HG03066 (cell line): ENCODE measurements around the gene SSUH2.
A peak's percentile ranks its signal among the peaks of the same experiment; 100 is the strongest.

Experiments used
- ATAC-seq: cut with Tn5 transposase; IDR thresholded peaks from one replicate; pipeline ENCODE4 v1.9.1; 2021; ENCODE audit warnings: low read depth; ENCODE audit not compliant: unreplicated experiment

Gene SSUH2

DNA sequence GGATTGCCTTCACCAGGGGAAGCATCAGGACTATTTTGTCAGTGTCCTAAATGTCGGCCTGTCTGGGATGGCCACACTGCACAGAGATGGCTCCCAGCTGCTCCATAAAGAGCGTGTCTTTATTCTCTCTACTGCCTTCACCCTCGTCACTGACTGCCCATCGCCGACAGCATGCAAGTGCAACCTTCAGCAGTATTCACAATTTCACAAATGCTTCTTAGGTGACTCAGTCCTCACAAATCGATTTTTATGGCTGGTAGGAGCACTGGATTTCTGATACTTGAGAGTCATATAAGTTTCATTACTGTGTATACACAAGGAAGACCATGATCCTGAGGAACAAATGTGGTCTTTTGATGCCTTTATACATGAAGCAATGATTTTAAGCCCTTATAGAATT lies 1.1 kb upstream of the SSUH2 start:
- no peak for ATAC-seq

DNA sequence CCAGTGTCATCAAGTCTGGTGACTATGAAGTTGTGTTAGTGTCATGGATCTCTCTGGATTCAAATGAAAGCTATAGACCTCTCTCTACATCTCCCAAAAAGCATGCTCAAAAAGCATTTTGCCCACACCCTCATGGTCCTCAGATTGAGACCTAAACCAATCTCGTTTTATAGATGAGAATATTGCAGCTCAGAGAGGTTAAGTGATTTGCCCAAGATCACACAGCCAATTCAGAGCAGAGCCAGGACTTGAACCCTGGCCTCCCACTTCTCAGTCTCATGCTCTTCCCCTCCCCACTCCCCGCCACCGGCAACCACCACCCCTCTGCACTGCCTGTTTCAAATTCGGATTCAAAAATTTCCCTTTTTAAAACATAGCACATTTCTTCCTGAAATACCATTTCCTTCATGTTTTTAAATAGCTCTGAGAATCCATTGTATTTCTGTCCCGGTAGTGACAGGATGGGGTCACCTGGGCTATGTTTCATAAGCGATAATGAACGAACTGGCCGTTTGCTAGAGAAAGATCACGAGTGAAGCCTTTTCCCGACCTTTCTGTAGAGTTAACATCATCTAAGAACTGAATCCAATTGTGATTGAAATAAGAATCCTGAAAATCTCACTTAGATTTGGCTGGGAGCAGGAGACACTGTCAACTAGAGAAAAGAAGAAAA lies 769 bp downstream of the SSUH2 start:
- no peak for ATAC-seq

DNA sequence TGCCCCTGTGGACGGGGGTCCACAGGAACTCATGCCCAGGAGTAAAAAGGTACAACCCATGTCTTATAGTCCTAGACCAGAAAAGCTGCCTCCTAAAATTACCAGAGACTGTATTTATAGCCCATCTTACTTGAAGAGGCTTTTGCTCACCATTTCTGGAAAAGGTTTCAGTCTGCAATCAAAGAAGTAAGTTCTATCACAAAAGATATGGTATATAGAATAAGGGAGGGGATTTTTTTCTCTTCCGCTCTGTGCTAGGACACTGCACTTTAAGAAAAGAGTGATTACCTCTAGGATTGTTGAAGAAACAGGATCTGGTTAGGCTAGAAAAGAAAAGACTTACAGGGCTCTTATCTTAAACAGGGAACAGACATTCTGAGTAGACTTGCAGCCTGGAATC lies 2.6 kb downstream of the SSUH2 start:
- no peak for ATAC-seq

DNA sequence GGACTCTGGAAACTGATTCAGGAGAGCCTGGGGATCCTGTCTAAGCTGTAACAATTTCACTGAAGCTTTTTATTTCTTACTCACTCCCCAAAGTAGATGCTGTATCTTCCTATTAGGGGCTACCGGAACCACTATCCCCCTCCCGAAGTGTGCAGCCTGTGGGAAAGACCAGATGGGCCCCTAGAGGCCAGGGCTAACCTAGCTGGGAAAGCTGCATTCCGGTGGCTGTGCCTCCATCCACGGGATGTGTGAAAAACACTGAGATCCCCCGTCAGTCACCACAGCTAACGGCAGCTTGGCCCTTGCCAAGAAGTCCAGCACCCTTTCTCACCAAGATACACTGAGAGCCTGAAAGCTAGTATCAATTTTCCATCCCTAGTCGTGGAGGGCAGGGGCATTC lies 3.1 kb downstream of the SSUH2 start:
- ATAC-seq: no peak

- ATAC-seq: no peak
These were observed 4.4 kb downstream of the SSUH2 start for GRCh38 chr3:8640223-8640622.

- ATAC-seq: no peak
These were observed 5.0 kb downstream of the SSUH2 start for GRCh38 chr3:8639659-8640000.

DNA sequence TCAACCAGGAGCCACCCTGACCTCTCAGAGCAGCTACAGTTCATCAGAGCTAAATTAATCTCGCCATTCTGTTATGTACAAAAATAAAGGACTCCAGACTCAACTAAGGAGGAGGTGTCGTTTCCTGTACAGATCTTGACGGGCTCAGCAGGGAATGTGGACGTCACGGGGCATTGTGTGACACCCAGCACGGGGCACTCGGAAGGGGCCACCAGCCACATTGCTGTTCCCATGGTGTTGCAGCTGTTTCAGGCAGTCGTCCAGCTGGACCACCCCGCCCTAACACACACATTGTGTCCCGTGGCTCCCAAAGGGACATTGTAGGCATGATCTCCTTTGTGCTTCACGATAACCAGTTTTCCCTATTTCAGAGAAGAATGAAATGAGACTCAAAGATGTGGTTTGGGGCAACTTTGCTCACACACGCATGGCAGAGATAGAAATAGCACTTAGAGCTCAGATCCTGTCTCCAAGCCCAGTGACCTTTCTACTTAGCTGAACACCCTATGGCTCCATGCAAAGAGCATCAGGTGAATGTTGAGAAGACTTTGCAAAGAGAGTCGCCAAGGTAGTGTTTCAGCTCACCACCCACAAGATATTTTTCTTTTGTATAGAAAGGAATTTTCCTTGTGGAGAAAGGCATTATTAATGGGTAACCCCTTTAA lies 5.5 kb downstream of the SSUH2 start:
- no peak for ATAC-seq

- ATAC-seq: no peak
These were observed 7.2 kb downstream of the SSUH2 start for GRCh38 chr3:8637348-8637747.

GRCh38 chr3:8635631-8636030 lies 9.0 kb downstream of the SSUH2 start:
- no peak for ATAC-seq

GRCh38 chr3:8635125-8635524 lies 9.5 kb downstream of the SSUH2 start:
- no peak for ATAC-seq

DNA sequence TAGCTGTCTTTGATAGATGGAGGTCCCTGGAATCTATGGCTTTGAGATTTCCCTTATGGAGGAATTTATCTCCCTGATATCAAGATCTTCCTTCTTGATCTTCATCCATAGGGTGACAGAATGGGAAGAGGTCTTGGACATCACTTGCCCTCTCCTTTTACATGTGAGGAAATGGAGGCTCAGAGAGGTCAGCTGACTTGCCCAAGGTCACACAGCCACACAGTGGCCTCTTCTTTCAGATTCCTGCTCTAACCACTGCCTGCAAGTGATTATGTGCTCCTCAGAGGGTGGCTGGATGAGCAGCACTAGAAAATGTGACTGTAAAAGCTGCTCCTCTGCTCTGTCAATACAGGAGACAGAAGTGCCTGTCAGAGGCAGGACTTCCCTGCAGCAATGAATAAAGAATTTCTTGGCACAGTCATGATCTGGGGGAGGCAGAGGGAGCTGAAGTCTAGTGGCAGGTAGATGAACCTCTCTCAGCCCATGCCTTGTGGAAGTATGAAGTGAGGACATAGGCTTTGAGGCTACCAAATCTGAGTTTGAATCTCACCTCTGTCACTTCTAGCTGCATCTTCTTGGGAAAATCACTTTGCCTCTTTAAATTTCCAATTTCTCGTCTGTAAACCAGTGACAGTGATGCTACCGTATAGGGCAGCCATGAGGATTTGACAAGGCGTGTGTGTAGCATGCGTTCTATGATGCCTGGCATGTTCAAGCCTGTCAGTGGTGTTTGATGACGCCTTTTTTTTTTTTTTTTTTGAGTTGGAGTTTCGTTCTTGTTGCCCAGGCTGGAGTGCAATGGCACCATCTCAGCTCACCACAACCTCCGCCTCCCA lies 12.0 kb downstream of the SSUH2 start:
- ATAC-seq: no peak

DNA sequence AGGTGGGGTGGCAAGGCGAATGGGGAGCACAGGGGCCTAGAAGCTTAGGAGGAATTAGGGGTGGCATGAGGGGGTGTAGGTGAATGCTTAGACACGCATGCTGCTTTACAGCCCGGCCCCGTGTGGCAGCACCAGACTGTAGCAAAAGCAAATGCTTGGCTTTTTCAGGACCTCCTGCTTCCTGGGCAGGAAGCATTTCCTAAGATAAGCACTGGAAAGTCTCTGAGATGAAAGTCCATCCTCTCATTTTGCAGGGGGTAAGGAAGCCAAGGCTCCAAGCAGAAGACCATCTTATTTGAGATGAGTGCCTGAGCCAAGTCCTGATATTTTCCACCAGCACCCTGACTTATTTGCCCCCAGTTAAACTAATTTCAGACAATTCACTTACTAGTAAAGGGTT lies 12.9 kb downstream of the SSUH2 start:
- no peak for ATAC-seq

- no peak for ATAC-seq
These were observed 15.2 kb downstream of the SSUH2 start for GRCh38 chr3:8629151-8630021.

DNA sequence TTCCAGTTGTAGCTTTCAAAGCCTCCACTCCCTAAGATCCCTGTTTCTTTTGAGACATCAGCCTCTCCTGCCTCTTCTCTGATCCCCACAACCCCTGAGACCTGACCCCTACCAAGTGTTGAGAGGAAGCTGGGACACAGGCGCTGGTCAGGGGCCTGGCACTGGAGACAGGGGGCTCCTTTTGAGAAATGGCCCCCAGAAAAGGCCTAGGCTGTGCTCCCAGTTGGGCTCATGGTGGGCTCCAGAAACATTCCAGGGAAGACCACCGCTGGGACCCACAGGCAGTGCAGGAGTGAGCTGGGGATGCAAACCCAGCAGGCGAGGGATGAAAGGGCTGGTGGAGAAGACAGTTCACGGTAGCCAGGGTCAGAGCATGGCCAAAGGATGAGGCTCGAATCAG lies 16.6 kb downstream of the SSUH2 start:
- no peak for ATAC-seq

DNA sequence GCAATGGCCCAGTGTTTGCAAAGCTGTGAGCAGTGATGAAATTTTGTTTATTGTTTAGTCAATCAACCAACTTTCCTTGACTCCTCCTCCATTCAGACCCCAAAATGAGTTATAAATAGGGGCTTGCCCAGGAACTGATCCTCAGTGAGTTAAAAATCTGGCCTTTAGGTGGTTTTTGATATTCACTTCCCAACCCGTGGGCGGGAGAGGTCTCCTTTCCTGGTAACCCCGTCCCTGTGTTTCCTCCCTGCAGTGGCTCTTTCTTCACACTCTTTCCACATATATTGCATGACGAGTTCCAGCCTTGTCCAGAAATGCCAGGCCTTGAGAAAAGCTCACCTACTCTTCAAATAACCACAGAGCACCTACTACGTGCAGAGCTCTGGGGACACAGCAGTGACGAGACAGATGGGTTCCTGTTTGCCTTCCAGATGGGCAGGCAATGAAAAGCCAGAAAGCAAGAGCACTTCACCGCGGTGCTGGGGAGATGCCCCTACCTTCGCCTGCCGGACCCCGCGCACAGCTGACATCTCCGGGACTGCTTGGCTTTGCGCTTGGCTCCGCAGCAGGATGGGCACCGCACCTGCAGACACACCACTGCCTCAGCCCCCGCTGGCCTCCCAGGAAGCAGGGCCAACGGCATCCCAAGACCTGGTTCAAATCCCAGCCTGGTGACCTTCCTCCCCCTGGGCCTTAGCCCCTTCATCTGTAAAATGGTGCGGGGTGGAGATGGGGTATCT lies 17.2 kb downstream of the SSUH2 start:
- no peak for ATAC-seq

DNA sequence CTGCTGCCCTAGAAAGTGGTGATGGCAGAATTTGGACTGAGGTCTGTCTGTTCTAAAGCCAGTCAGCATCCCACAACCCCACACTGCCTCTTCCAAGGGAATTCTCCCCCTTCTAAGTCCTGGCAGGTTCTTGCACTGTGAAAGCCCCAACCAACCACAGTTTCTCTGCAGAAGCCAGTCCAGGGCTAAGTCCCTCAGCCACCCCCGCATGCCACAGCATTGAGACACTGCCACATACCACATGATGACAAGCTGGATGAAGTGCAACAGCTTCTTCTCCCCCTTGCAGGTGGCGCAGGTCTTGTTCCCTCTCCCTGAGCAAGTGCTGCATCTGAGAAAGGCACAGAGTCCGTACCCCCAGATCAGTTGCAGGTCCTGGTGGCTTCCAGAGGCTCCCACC lies 18.6 kb downstream of the SSUH2 start:
- no peak for ATAC-seq

DNA sequence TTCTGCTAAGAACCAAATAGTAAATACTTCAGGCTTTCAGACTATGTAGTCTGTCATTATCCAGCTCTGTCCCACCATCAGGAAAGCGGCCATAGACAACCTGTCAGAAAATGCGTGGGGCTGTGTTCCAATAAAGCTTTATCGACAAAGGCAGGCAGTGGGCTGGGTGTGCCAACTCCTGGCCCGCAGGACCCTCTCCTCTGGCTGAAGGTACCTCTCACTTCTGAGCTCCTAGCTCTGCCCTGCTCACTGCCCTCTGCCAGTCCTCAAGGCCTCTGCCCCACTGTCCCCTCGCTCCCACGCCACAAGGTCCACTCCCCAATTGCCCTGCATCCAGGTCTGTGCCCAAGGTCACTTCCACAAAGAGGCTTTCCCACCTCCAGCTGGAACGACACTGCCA lies 20.0 kb downstream of the SSUH2 start:
- ATAC-seq: no peak

- no peak for ATAC-seq
These were observed 20.9 kb downstream of the SSUH2 start for GRCh38 chr3:8623741-8624140.

GRCh38 chr3:8622873-8623691 lies 21.5 kb downstream of the SSUH2 start:
- ATAC-seq: peak; percentile 91
